HL-60 (cell line): Measurements from ENCODE around the gene FAM222B.

ENCODE experiments used
- CTCF ChIP-seq: IDR thresholded peaks from one replicate; pipeline ENCODE4 v1.5.1; 2011; ENCODE audit warnings: low read length, control low read depth, inconsistent platforms; ENCODE audit not compliant: insufficient read depth
- GABPA ChIP-seq: IDR thresholded peaks from 2 replicates; pipeline ENCODE4 v1.6.1; 2012; ENCODE audit warnings: low read depth
- POLR2AphosphoS5 ChIP-seq: IDR thresholded peaks from 2 replicates; pipeline ENCODE4 v1.6.1; 2012; ENCODE audit warnings: low read depth
- REST ChIP-seq: IDR thresholded peaks from 2 replicates; pipeline ENCODE4 v1.6.1; 2012; ENCODE audit warnings: low read depth; ENCODE audit not compliant: insufficient replicate concordance

GRCh38 chr17:28878981-28879380, 36.4 kb upstream of the FAM222B start:
- TF ChIP-seq CTCF (no peak), GABPA (no peak), POLR2AphosphoS5 (peak; percentile 14; the same call in 1 of the 2 replicates), REST (no peak)
